ENCODE data around the gene SERPINA5. TPM values are rescaled to one million over a fixed set of nuclear protein-coding genes. Genes with fewer than 3 reads are reported as not detected.

The SERPINA5 gene, protein sequence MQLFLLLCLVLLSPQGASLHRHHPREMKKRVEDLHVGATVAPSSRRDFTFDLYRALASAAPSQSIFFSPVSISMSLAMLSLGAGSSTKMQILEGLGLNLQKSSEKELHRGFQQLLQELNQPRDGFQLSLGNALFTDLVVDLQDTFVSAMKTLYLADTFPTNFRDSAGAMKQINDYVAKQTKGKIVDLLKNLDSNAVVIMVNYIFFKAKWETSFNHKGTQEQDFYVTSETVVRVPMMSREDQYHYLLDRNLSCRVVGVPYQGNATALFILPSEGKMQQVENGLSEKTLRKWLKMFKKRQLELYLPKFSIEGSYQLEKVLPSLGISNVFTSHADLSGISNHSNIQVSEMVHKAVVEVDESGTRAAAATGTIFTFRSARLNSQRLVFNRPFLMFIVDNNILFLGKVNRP
- total RNA-seq = not detected in 2 replicates

DNA sequence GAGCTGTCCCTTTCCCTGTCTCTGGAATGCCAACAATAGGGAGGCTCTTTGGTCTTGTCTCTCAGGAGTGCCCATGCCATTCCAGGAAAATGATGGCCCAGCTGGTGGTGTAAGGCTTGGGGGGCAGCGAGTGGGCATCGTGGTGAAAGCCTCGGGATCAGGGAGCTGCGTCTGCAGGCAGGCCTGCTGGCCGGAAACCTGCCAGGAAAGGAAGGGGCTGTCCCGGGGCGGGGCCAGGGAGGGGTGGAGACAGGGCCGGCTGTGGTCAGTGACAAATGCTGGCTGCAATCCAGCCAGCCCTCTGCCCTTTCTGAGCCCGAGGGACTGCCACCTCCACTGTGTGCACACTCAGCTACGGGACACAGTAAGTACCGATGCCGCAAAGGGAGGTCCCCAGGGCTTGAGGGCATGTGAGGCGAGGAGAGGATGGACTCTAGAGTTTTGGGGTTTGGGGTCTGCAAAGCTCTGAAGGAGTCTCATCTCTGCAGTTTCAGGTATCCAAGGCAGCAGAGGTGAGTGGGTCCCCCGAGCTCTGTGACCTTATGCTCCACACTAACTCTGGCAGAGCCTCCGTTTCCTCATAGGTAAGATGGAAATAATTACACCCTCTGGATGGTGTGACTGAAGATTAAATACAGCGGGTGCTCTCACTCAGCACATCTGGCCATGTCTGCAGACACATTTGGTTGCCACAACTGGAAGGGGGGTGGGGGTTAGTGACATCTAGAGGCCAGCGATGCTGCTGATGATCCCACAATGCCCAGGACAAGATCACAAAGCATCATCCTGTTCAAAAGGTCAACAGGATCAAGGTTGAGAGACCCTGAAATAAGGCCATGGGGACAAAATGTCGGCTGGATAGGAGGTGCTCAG is at the start of gene SERPINA5:
SERPINA5 (plus strand) TSS at position 300 of the 873 bp plus-strand sequence. CDS start 5,937 bp downstream, outside the sequence.

DNA sequence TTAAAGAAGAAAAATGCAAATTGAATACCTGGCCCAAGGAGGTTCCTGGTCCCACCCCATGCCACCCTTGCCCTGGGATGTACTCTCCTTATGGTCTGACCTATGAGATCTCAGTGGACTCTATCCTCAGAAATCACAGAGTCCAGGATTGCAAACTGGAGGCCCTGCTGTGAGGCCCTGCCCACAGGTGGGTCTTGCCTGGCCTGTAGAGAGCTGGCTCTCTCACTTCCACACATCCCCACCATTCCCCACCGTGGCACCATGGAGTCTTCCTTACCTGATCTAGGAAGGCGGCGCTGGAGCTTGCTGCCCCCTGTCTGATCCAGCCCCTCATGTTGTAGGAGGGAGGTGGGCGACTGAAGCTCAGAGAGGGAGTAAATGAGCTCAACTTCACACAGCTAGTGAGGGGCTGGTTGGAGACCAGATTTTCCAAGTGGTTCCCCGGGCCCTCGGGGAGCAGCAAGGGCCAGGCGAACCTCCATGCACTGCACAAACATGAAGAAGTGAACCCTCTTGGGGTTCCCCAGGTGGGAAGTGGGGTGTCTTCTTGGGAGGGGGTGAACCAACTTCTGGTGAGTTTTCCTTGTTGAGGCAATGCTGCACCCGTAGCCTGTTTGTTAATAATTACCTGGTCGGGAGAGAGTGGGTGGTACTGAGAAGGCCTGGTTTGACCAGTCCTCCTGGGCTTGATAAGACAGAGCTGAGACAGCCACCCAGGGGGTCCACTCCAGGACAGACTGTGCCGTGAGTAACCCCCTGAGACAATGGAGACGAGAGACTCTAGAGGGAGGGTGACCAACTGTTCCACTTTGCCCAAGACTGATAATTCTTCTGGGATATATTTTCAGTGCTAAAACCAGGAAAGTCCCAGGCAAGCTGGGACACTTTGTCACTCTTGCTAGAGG is 20.2 kb upstream of the SERPINA5 start, which contains the start of gene SERPINA4:
SERPINA4 (plus strand) TSS at position 692 of the 905 bp plus-strand sequence. CDS start 2,041 bp downstream, outside the sequence.

DNA sequence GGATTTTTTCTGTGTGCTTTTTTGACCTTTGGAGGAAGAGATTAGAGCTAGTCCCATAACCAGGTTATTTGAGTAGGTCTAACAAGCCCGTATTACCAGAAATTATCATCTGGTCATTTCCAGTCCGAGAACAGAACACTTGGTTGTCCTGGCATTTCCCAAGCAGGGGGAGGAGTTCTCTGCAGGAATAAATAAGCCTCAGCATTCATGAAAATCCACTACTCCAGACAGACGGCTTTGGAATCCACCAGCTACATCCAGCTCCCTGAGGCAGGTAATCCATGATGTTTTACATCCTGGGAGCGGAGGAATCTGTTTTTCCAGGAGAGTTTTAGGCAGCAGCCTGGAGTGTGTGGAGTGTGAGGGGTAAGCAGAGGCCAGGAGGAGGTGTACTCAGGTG is 30.9 kb downstream of the SERPINA5 start, which contains the start of gene SERPINA3:
SERPINA3 (plus strand) TSS at position 218 of the 400 bp plus-strand sequence. CDS start 2,051 bp downstream, outside the sequence.

Other genes with a start within 250 kb of the SERPINA5 start
- gene SERPINA2, start 214.7 kb upstream of the SERPINA5 start, total RNA-seq = not detected in 2 replicates
- under 0.01 TPM in 1 of 2 replicates, not detected in the other for gene SERPINA1, start 192.8 kb upstream of the SERPINA5 start, total RNA-seq
- not detected in 2 replicates for gene SERPINA11, start 128.6 kb upstream of the SERPINA5 start, total RNA-seq
- not detected in 2 replicates for gene SERPINA9, start 105.2 kb upstream of the SERPINA5 start, total RNA-seq
- gene SERPINA12, start 72.0 kb upstream of the SERPINA5 start, total RNA-seq = not detected in 2 replicates
- not detected in 2 replicates for gene SERPINA4, start 20.0 kb upstream of the SERPINA5 start, total RNA-seq
- gene SERPINA3, start 31.0 kb downstream of the SERPINA5 start, total RNA-seq = 8.0 and 10.5 TPM in 2 replicates
- gene GSC, start 188.7 kb downstream of the SERPINA5 start, total RNA-seq = 0.71 and 2.7 TPM in 2 replicates

Data from smooth muscle cell of bladder (primary cell).